Measurements from ENCODE around the gene TTLL1.
"Not testable (repeated sequence)": the region's sequence is repeated elsewhere in the genome, so short reads cannot be mapped to it uniquely, and the experiment has no call there.

TTLL1 gene

GRCh38 chr22:43060183-43060582 lies 29.0 kb downstream of the TTLL1 start:
- DNase-seq: peak; percentile 2 to 28

- DNase-seq: no peak
Measured at GRCh38 chr22:43057641-43058040, 31.6 kb downstream of the TTLL1 start.

- peak in 1 of 2 donors; percentile 14 for DNase-seq
Measured at GRCh38 chr22:43053176-43053575, 36.0 kb downstream of the TTLL1 start.

- DNase-seq: no peak
Measured at GRCh38 chr22:43050995-43051394, 38.2 kb downstream of the TTLL1 start.

- no peak for DNase-seq
Measured at GRCh38 chr22:43047605-43048004, 41.6 kb downstream of the TTLL1 start.

- DNase-seq: no peak
Measured at GRCh38 chr22:43044290-43044712, 44.9 kb downstream of the TTLL1 start.

GRCh38 chr22:43042101-43042780 lies 47.0 kb downstream of the TTLL1 start:
- no peak for DNase-seq

GRCh38 chr22:43039800-43040199 lies 49.4 kb downstream of the TTLL1 start:
- DNase-seq: no peak

- no peak for DNase-seq
Measured at GRCh38 chr22:43038325-43038724, 50.9 kb downstream of the TTLL1 start.

GRCh38 chr22:43036282-43036829 lies 52.8 kb downstream of the TTLL1 start:
- no peak for DNase-seq

- no peak for DNase-seq
Measured at GRCh38 chr22:43035250-43035649, 53.9 kb downstream of the TTLL1 start.

- DNase-seq: no peak
Measured at GRCh38 chr22:43031617-43032016, 57.6 kb downstream of the TTLL1 start.

GRCh38 chr22:43018615-43019014 lies 70.6 kb downstream of the TTLL1 start:
- no peak for DNase-seq

- DNase-seq: no peak
Measured at GRCh38 chr22:43017525-43018460, 71.4 kb downstream of the TTLL1 start.

GRCh38 chr22:43016150-43016549 lies 73.0 kb downstream of the TTLL1 start:
- DNase-seq: not testable (repeated sequence)

- no peak for DNase-seq
Measured at GRCh38 chr22:43015677-43016042, 73.5 kb downstream of the TTLL1 start.

- DNase-seq: peak; percentile 98 to 100
Measured at GRCh38 chr22:43014869-43015676, 74.1 kb downstream of the TTLL1 start, which contains the start of gene PACSIN2. Gene PACSIN2 (minus strand): TSS chr22:43015149. CDS start chr22:42912080, 103,069 bp downstream.

- no peak for DNase-seq
Measured at GRCh38 chr22:43014316-43014868, 74.8 kb downstream of the TTLL1 start.

GRCh38 chr22:43013355-43014315 lies 75.6 kb downstream of the TTLL1 start:
- DNase-seq: peak in 1 of 2 donors; percentile 68

- DNase-seq: no peak
Measured at GRCh38 chr22:43012390-43012789, 76.8 kb downstream of the TTLL1 start.

- DNase-seq: no peak
Measured at GRCh38 chr22:43011079-43011478, 78.1 kb downstream of the TTLL1 start.

Measured in inflammatory macrophage treated with lipopolysaccharide for 1 hour (primary cell).